ENCODE results near the gene CIP2A. TPM values are rescaled to one million over a fixed set of nuclear protein-coding genes. Genes with fewer than 3 reads are reported as not detected.

The CIP2A gene
- total RNA-seq, 3 donors from 2014 or later: 2.8 to 6.8 (median 4.5) TPM

GRCh38 chr3:108505811-108506210 lies 83.4 kb downstream of the CIP2A start:
- intact Hi-C loops (cut with DNase I, micrococcal nuclease): no loop called here
- DNase-seq (no peak), ATAC-seq (no peak)
- no peaks in the 10 kb centered on the region for H3K36me3 ChIP-seq (ENCODE audit: low read depth)
- no peak for TF ChIP-seq CTCF (IDR thresholded peaks at IDR 0.05)
- no peak overlapping the region for H3K4me3 ChIP-seq
- no peaks in the 10 kb centered on the region for H3K4me1 ChIP-seq (ENCODE audit: low read depth)
- H3K9me3 ChIP-seq: no peaks in the 10 kb centered on the region

DNA sequence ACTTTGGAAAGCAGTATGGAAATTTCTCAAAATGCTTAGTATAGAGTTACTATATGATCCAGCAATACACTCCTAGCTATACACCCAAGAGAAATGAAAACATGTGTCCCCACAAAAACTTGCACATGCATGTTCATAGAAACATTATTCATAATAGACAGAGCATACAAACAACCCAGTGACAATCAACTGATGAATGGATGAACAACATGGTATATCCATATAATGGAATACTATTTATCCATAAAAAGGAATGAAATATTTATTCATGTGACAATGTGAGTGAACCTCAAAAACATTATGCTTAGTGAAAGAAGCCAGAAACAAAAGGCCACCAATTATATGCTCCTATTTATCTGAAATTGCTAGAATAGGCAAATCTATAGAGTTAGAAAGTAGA lies 85.5 kb downstream of the CIP2A start:
- ATAC-seq (no peak), DNase-seq (no peak)
- no peak overlapping the region for H3K4me3 ChIP-seq
- intact Hi-C loops (cut with DNase I, micrococcal nuclease): no loop called here
- no peak for TF ChIP-seq CTCF (IDR thresholded peaks at IDR 0.05)
- no peaks in the 10 kb centered on the region for H3K4me1 ChIP-seq (ENCODE audit: low read depth)
- no peaks in the 10 kb centered on the region for H3K9me3 ChIP-seq
- H3K36me3 ChIP-seq (ENCODE audit: low read depth): no peaks in the 10 kb centered on the region

DNA sequence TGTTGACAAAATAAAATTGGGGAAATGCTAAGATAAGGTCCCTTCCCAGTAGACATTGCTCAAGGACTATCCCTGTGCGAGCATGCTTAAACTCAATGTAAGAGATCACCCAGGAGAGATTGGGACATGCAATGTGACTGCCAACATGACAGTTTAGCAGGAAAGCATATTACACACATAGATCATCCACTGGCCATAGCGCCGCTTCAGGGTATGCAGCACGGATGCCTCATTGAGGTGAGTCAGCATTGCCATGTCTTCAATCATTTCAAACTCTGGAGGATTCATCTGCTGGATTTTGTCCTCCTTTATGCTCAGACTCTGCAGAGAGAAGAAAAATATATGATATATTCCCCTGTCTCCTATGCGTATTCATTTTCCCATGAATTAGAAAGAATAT lies 87.7 kb downstream of the CIP2A start:
- TF ChIP-seq CTCF (IDR thresholded peaks at IDR 0.05): no peak
- Histone ChIP-seq H3K4me1 (ENCODE audit: low read depth) (no peaks in the 10 kb centered on the region), H3K36me3 (ENCODE audit: low read depth) (no peaks in the 10 kb centered on the region), H3K4me3 (no peak overlapping the region), H3K9me3 (no peaks in the 10 kb centered on the region)
- DNase-seq (no peak), ATAC-seq (no peak)
- intact Hi-C loops (cut with DNase I, micrococcal nuclease): no loop called here

GRCh38 chr3:108500728-108501127 lies 88.5 kb downstream of the CIP2A start:
- no peaks in the 10 kb centered on the region for H3K4me1 ChIP-seq (ENCODE audit: low read depth)
- no peaks in the 10 kb centered on the region for H3K36me3 ChIP-seq (ENCODE audit: low read depth)
- TF ChIP-seq CTCF (IDR thresholded peaks at IDR 0.05): no peak
- ATAC-seq (no peak), DNase-seq (no peak)
- no peak overlapping the region for H3K4me3 ChIP-seq
- H3K9me3 ChIP-seq: no peaks in the 10 kb centered on the region
- intact Hi-C loops (cut with DNase I, micrococcal nuclease): no loop called here

Other genes with a start within 250 kb of the CIP2A start
- under 1 TPM; 0.28 to 0.46 (median 0.46) TPM for gene MYH15, start 78.8 kb downstream of the CIP2A start, total RNA-seq
- 10 to 100 TPM in 1 of 3 donors, 1 to 10 TPM in 2; 7.8 to 11.7 (median 8.2) TPM for gene DZIP3, start 284 bp upstream of the CIP2A start, total RNA-seq
- gene RETNLB, start 168.0 kb upstream of the CIP2A start, total RNA-seq: 100 to 1,000 TPM in 1 of 3 donors, 10 to 100 TPM in 2; 17.1 to 136 (median 51.3) TPM
- gene TRAT1, start 233.3 kb upstream of the CIP2A start, total RNA-seq: 1 to 10 TPM in 1 of 3 donors, under 1 TPM in 2; 0.60 to 1.3 (median 0.78) TPM